Measurements from ENCODE around the gene PPA2.

- TF ChIP-seq, protein P1, sequence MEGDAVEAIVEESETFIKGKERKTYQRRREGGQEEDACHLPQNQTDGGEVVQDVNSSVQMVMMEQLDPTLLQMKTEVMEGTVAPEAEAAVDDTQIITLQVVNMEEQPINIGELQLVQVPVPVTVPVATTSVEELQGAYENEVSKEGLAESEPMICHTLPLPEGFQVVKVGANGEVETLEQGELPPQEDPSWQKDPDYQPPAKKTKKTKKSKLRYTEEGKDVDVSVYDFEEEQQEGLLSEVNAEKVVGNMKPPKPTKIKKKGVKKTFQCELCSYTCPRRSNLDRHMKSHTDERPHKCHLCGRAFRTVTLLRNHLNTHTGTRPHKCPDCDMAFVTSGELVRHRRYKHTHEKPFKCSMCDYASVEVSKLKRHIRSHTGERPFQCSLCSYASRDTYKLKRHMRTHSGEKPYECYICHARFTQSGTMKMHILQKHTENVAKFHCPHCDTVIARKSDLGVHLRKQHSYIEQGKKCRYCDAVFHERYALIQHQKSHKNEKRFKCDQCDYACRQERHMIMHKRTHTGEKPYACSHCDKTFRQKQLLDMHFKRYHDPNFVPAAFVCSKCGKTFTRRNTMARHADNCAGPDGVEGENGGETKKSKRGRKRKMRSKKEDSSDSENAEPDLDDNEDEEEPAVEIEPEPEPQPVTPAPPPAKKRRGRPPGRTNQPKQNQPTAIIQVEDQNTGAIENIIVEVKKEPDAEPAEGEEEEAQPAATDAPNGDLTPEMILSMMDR (IDR thresholded peaks at IDR 0.05), result no peak
- TF ChIP-seq EP300 (IDR thresholded peaks at IDR 0.05), result no peak
These were observed 12.6 kb downstream of the PPA2 start for GRCh38 chr4:105461221-105461620.

All from suprapubic skin (tissue), 3 donors.